DND-41 (cell line): ENCODE results near the gene PPIP5K2.

ENCODE experiments used
- CTCF ChIP-seq: IDR thresholded peaks from 2 replicates; pipeline ENCODE4 v1.5.1; 2012; ENCODE audit warnings: borderline replicate concordance, low read length, moderate library complexity, mild to moderate bottlenecking; ENCODE audit not compliant: poor library complexity, severe bottlenecking; ENCODE audit errors: extremely low read depth
- EZH2 ChIP-seq: IDR thresholded peaks from 3 replicates; pipeline ENCODE4 v1.6.1; 2012; ENCODE audit warnings: borderline replicate concordance, low read depth, mild to moderate bottlenecking, moderate library complexity, low read length, inconsistent platforms; ENCODE audit not compliant: severe bottlenecking

GRCh38 chr5:103075442-103075841 lies 44.7 kb upstream of the PPIP5K2 start:
- TF ChIP-seq CTCF (no peak), EZH2 (no peak)
